IMR-90 (cell line): ENCODE measurements around the gene SPPL3. TPM values are rescaled to one million over a fixed set of nuclear protein-coding genes. Genes with fewer than 3 reads are reported as not detected.

Source experiments
- ATAC-seq: fragments of 200-7000 bp; cut with Tn5 transposase; 2 replicates; pipeline ENCODE4 v1.9.1; 2020; ENCODE audit warnings: low read depth, mild to moderate bottlenecking, moderate library complexity
- BruUV-seq: library from RNA; stranded (reverse); fragments of 400-500 nt; replicated peaks from 2 replicates; lab custom pipeline; 2021; lab: Mats Ljungman, UMichigan
- CTCF ChIA-PET: fragments of 300-600 bp; formaldehyde crosslinking; extraction: SDS; loops from one replicate; lab custom pipeline; 2021; ENCODE audit warnings: antibody characterized with exemption; lab: Yijun Ruan, JAX
- POLR2A ChIA-PET: fragments of 300-600 bp; sonication (Branson Sonifier 250); formaldehyde crosslinking; loops from one replicate; lab custom pipeline; 2022; ENCODE audit warnings: antibody characterized with exemption; ENCODE audit not compliant: unreplicated experiment; lab: Charles Lee
- DNase-seq: peaks from one replicate; pipeline ENCODE4 v3.0.0; 2013
- H2AFZ ChIP-seq: replicated peaks from 2 replicates; pipeline ENCODE3; 2013; ENCODE audit warnings: low read length, mild to moderate bottlenecking; ENCODE audit not compliant: poor library complexity
- H2AK5ac ChIP-seq: 2 replicates; pipeline ENCODE4 v1.6.1; 2013; ENCODE audit warnings: low read depth, low read length, inconsistent platforms
- H2AK9ac ChIP-seq: replicated peaks from 2 replicates; pipeline ENCODE3; 2013; ENCODE audit warnings: mild to moderate bottlenecking, low read depth, low read length, moderate library complexity; ENCODE audit not compliant: poor library complexity
- H2BK120ac ChIP-seq: 2 replicates; pipeline ENCODE4 v1.6.1; 2013; ENCODE audit warnings: low read depth, low read length, inconsistent platforms
- H2BK15ac ChIP-seq: 3 replicates; pipeline ENCODE4 v1.6.1; 2013; ENCODE audit warnings: low read depth, low read length, inconsistent platforms
- H2BK20ac ChIP-seq: 2 replicates; pipeline ENCODE4 v1.6.1; 2013; ENCODE audit warnings: low read depth, mild to moderate bottlenecking, inconsistent platforms, low read length, moderate library complexity
- H2BK5ac ChIP-seq: 2 replicates; pipeline ENCODE4 v1.6.1; 2013; ENCODE audit warnings: mild to moderate bottlenecking, low read depth, low read length, inconsistent platforms; ENCODE audit not compliant: poor library complexity, severe bottlenecking
- H3K14ac ChIP-seq: replicated peaks from 2 replicates; pipeline ENCODE4 v1.6.1; 2013; ENCODE audit warnings: low read depth, low read length, inconsistent platforms
- H3K18ac ChIP-seq: 2 replicates; pipeline ENCODE4 v1.6.1; 2013; ENCODE audit warnings: low read depth, low read length, control low read depth
- H3K23ac ChIP-seq: 2 replicates; pipeline ENCODE4 v1.6.1; 2013; ENCODE audit warnings: low read depth, low read length, inconsistent platforms
- H3K27ac ChIP-seq: 2 replicates; pipeline ENCODE4 v1.5.1; 2013; ENCODE audit warnings: mild to moderate bottlenecking, control low read depth, low read length; ENCODE audit not compliant: insufficient read depth
- H3K27me3 ChIP-seq: 2 replicates; pipeline ENCODE4 v1.6.1; 2013; ENCODE audit warnings: low read length; ENCODE audit not compliant: control insufficient read depth, insufficient read depth
- H3K36me3 ChIP-seq: 2 replicates; pipeline ENCODE4 v1.6.1; 2013; ENCODE audit warnings: low read length, mixed read lengths; ENCODE audit not compliant: control insufficient read depth, insufficient read depth
- H3K4ac ChIP-seq: 2 replicates; pipeline ENCODE4 v1.6.1; 2013; ENCODE audit warnings: low read depth, low read length, inconsistent platforms
- H3K4me1 ChIP-seq: 2 replicates; pipeline ENCODE4 v1.6.1; 2013; ENCODE audit warnings: low read length, mixed read lengths; ENCODE audit not compliant: control insufficient read depth, insufficient read depth
- H3K4me2 ChIP-seq: 2 replicates; pipeline ENCODE4 v1.6.1; 2013; ENCODE audit warnings: low read depth, mild to moderate bottlenecking, control low read depth, low read length, moderate library complexity
- H3K4me3 ChIP-seq: 2 replicates; pipeline ENCODE4 v1.5.1; 2013; ENCODE audit warnings: low read depth, mild to moderate bottlenecking, control low read depth, low read length, moderate library complexity; ENCODE audit not compliant: insufficient read depth
- H3K56ac ChIP-seq: 2 replicates; pipeline ENCODE4 v1.6.1; 2013; ENCODE audit warnings: low read length, inconsistent platforms; ENCODE audit not compliant: insufficient read depth; ENCODE audit errors: extremely low read depth
- H3K79me1 ChIP-seq, 2 experiments: 2 replicates each; pipeline ENCODE4 v1.6.1; 2013; ENCODE audit warnings: low read length in 2 of 2, inconsistent platforms in 1 of 2, low read depth in 1 of 2
- H3K9ac ChIP-seq: 2 replicates; pipeline ENCODE4 v1.6.1; 2013; ENCODE audit warnings: low read depth, low read length, control low read depth
- H3K9me1 ChIP-seq: 2 replicates; pipeline ENCODE4 v1.6.1; 2013; ENCODE audit warnings: low read length, inconsistent platforms; ENCODE audit not compliant: insufficient read depth
- H3K9me3 ChIP-seq: 2 replicates; pipeline ENCODE4 v1.6.1; 2013; ENCODE audit warnings: low read length; ENCODE audit not compliant: control insufficient read depth, insufficient read depth
- H4K20me1 ChIP-seq: 2 replicates; pipeline ENCODE4 v1.6.1; 2013; ENCODE audit warnings: low read length, inconsistent platforms; ENCODE audit not compliant: insufficient read depth
- H4K5ac ChIP-seq: 2 replicates; pipeline ENCODE4 v1.6.1; 2013; ENCODE audit warnings: mild to moderate bottlenecking, low read depth, low read length, control low read depth
- H4K8ac ChIP-seq, 2 experiments: 2 replicates each; pipeline ENCODE4 v1.6.1; 2013; ENCODE audit warnings: low read depth in 2 of 2, low read length in 2 of 2, control low read depth in 1 of 2, inconsistent platforms in 1 of 2
- H4K91ac ChIP-seq: 2 replicates; pipeline ENCODE4 v1.6.1; 2013; ENCODE audit warnings: low read depth, low read length, inconsistent platforms; ENCODE audit not compliant: insufficient read depth
- BHLHE40 ChIP-seq: fragments of 150-350 bp; IDR thresholded peaks from 2 replicates; pipeline ENCODE4 v1.6.1; 2016; ENCODE audit warnings: mild to moderate bottlenecking, low read depth, low read length
- CEBPB ChIP-seq: IDR thresholded peaks from 2 replicates; pipeline ENCODE4 v1.6.1; 2012; ENCODE audit warnings: low read depth, low read length, improper control_type of control experiment
- CHD1 ChIP-seq: IDR thresholded peaks from 2 replicates; pipeline ENCODE4 v1.6.1; 2012; ENCODE audit warnings: low read depth, low read length, improper control_type of control experiment
- CTCF ChIP-seq: conservative IDR thresholded peaks from 2 replicates; pipeline ENCODE4 v1.5.1; 2012; ENCODE audit warnings: mild to moderate bottlenecking, low read depth, low read length, improper control_type of control experiment
- FOS ChIP-seq: fragments of 150-350 bp; IDR thresholded peaks from 2 replicates; pipeline ENCODE4 v1.6.1; 2016; ENCODE audit warnings: low read depth, low read length
- MAFK ChIP-seq: IDR thresholded peaks from 2 replicates; pipeline ENCODE4 v1.6.1; 2012; ENCODE audit warnings: low read depth, low read length, improper control_type of control experiment
- MAZ ChIP-seq: IDR thresholded peaks from 2 replicates; pipeline ENCODE4 v1.6.1; 2012; ENCODE audit warnings: low read depth, mild to moderate bottlenecking, low read length, improper control_type of control experiment, moderate library complexity, borderline replicate concordance
- MXI1 ChIP-seq: IDR thresholded peaks from 2 replicates; pipeline ENCODE4 v1.6.1; 2012; ENCODE audit warnings: low read depth, mild to moderate bottlenecking, low read length, moderate library complexity, borderline replicate concordance
- NFE2L2 ChIP-seq: fragments of 150-350 bp; IDR thresholded peaks from 2 replicates; pipeline ENCODE4 v1.6.1; 2016; ENCODE audit warnings: low read depth, mild to moderate bottlenecking, low read length
- POLR2A ChIP-seq: IDR thresholded peaks from 2 replicates; pipeline ENCODE4 v1.6.1; 2012; ENCODE audit warnings: mild to moderate bottlenecking, low read depth, low read length
- RAD21 ChIP-seq: IDR thresholded peaks from 2 replicates; pipeline ENCODE4 v1.6.1; 2012; ENCODE audit warnings: low read length, improper control_type of control experiment
- RCOR1 ChIP-seq: IDR thresholded peaks from 2 replicates; pipeline ENCODE4 v1.6.1; 2012; ENCODE audit warnings: mild to moderate bottlenecking, low read length, improper control_type of control experiment; ENCODE audit not compliant: insufficient replicate concordance
- RFX5 ChIP-seq: IDR thresholded peaks from 2 replicates; pipeline ENCODE4 v1.8.0; 2012; ENCODE audit warnings: low read depth, mild to moderate bottlenecking, low read length, moderate library complexity
- SMC3 ChIP-seq: fragments of 150-350 bp; IDR thresholded peaks from 2 replicates; pipeline ENCODE4 v1.6.1; 2016; ENCODE audit warnings: low read depth, mild to moderate bottlenecking, antibody characterized with exemption, low read length, moderate library complexity
- USF2 ChIP-seq: fragments of 150-350 bp; IDR thresholded peaks from 2 replicates; pipeline ENCODE4 v1.6.1; 2017; ENCODE audit warnings: mild to moderate bottlenecking, antibody characterized with exemption, low read length, low read depth
- WGBS, 2 experiments: methylation state at CpG; one replicate each; pipeline versions ENCODE4 v1.1.5 to v1.1.7; 2013; ENCODE audit warnings: missing lambda C conversion rate in 2 of 2; ENCODE audit not compliant: insufficient read length in 1 of 2; ENCODE audit errors: extremely low coverage in 2 of 2; 5-methylcytosine and 5-hydroxymethylcytosine counted together
- dilution Hi-C: fragments of 300-500 bp; cut with HindIII; formaldehyde crosslinking; loops from one replicate; pipeline ENCODE4 v1.14.3; 2018; ENCODE audit warnings: low sequenced_read_pairs; ENCODE audit not compliant: unreplicated experiment
- in situ Hi-C: fragments of 300-500 bp; cut with MboI; formaldehyde crosslinking; loops from 3 replicates; pipeline ENCODE4 v1.14.3; 2019; ENCODE audit warnings: low sequenced_read_pairs, inconsistent platforms, mixed read lengths
- intact Hi-C: fragments of 100-400 bp; cut with micrococcal nuclease; formaldehyde crosslinking; loops from 2 replicates; pipeline ENCODE4 v1.10.0; 2022
- polyA plus RNA-seq, 3 experiments: library from polyadenylated mRNA; depleted of rRNA; stranded (reverse); fragments of >200 nt; gene quantifications; 2 replicates each; pipeline ENCODE4 v1.2.3, GENCODE V29; 2012; ENCODE audit warnings: low replicate concordance in 1 of 3
- total RNA-seq: library from RNA; depleted of rRNA; stranded (reverse); fragments of >200 nt; gene quantifications from 2 replicates; pipeline ENCODE4 v1.2.3, GENCODE V29; 2012

SPPL3 gene
- total and polyA plus RNA-seq, 2 of the 4 experiments (the other 2 are of a cell fraction), result 1.6 to 18.0 TPM

GRCh38 chr12:120783197-120783596 is 121.0 kb downstream of the SPPL3 start:
- H2BK15ac ChIP-seq, result no peak overlapping the region
- no peak overlapping the region for H3K56ac ChIP-seq
- in situ Hi-C loops (no loop called here), dilution Hi-C loops (no loop called here), intact Hi-C loops (no loop called here)
- 0 out of 2 replicates have a peak overlapping the region, but pooled peaks have one; percentile 14 for H3K14ac ChIP-seq
- peak overlapping the region; percentile 51; the same call in 1 of the 2 replicates for H3K4me2 ChIP-seq
- peak overlapping the region in 1 of 2 experiments; percentile 20; a peak in 1 of 4 replicates for H4K8ac ChIP-seq
- TF ChIP-seq CHD1 (no peak), NFE2L2 (no peak), FOS (no peak), MAZ (no peak), SMC3 (no peak), MAFK (no peak), CTCF (no peak), POLR2A (no peak), RAD21 (no peak), USF2 (no peak), BHLHE40 (no peak), RCOR1 (no peak), CEBPB (no peak), MXI1 (no peak), RFX5 (no peak)
- no peak overlapping the region for H3K9ac ChIP-seq
- H4K20me1 ChIP-seq, result no peaks in the 10 kb centered on the region; the same call in 1 of the 2 replicates
- POLR2A ChIA-PET, result no interaction called here
- H3K4ac ChIP-seq, result no peak overlapping the region
- H3K79me1 ChIP-seq, result peaks cover 6 to 11% of the 10 kb centered on the region in 2 experiments; a peak in 3 of 4 replicates
- no peaks in the 10 kb centered on the region for H3K27me3 ChIP-seq
- H2BK20ac ChIP-seq, result no peak overlapping the region
- WGBS, 2 experiments, result 73% methylated on average over 3 of the region's 6 CpGs; no CpG with 5 or more reads in 1 of the 2 experiments
- no peak overlapping the region for H2AFZ ChIP-seq
- H2BK120ac ChIP-seq, result peak overlapping the region; percentile 5; the same call in 1 of the 2 replicates
- H2BK5ac ChIP-seq, result peak overlapping the region; percentile 35
- H3K23ac ChIP-seq, result no peak overlapping the region
- CTCF ChIA-PET, result no interaction called here
- no peak overlapping the region for H2AK9ac ChIP-seq
- peaks cover 4% of the 10 kb centered on the region; the same call in 1 of the 2 replicates for H3K4me1 ChIP-seq
- H3K9me1 ChIP-seq, result no peaks in the 10 kb centered on the region; the same call in 1 of the 2 replicates
- no peak overlapping the region for H2AK5ac ChIP-seq
- DNase-seq, result peak; percentile 87
- H3K27ac ChIP-seq, result no peak overlapping the region
- H3K4me3 ChIP-seq, result no peak overlapping the region
- H3K9me3 ChIP-seq, result no peaks in the 10 kb centered on the region
- peak; percentile 75 for ATAC-seq
- no peak overlapping the region for H3K18ac ChIP-seq
- H4K5ac ChIP-seq, result no peak overlapping the region
- no peak overlapping the region for H4K91ac ChIP-seq
- H3K36me3 ChIP-seq, result peaks cover 10% of the 10 kb centered on the region
- BruUV-seq, result no TSS peak
